SK-N-SH (cell line): ENCODE measurements around the gene TVP23C. TPM values are rescaled to one million over a fixed set of nuclear protein-coding genes. Genes with fewer than 3 reads are reported as not detected.

Source experiments
- CTCF ChIA-PET: fragments of 300-600, 350-600 bp; formaldehyde crosslinking; extraction: SDS; loops from one replicate; lab custom pipeline; 2021; lab: Yijun Ruan, JAX
- POLR2A ChIA-PET: fragments of 350-600 bp; sonication (Branson Sonifier 250); formaldehyde crosslinking; extraction: SDS; loops from one replicate; lab custom pipeline; 2020; ENCODE audit warnings: antibody characterized with exemption, inconsistent platforms; lab: Yijun Ruan, JAX
- DNase-seq: peaks from one replicate; pipeline ENCODE4 v3.0.0; 2012
- H2AFZ ChIP-seq: fragments of 200-600 bp; sonication (generic); 2 replicates; pipeline ENCODE4 v1.8.1; 2016; ENCODE audit warnings: antibody characterized with exemption, mild to moderate bottlenecking, low read depth
- H3F3A ChIP-seq: fragments of 200-600 bp; sonication (generic); replicated peaks from 2 replicates; pipeline ENCODE3; 2016; ENCODE audit warnings: antibody characterized with exemption, mild to moderate bottlenecking; ENCODE audit not compliant: insufficient read depth
- H3K27ac ChIP-seq, 2 experiments: fragments of 200-500 bp in 1 of 2; fragments of 200-600 bp in 1 of 2; sonication (Bioruptor generic) in 1 of 2; sonication (generic), shearing (Covaris generic) in 1 of 2; 2 replicates each; pipeline versions ENCODE4 v1.5.1 to v1.6.1; 2014 to 2016; ENCODE audit warnings: low read depth in 2 of 2, inconsistent platforms in 1 of 2, low read length in 1 of 2, mild to moderate bottlenecking in 1 of 2, mixed read lengths in 1 of 2
- H3K27me3 ChIP-seq: fragments of 200-600 bp; sonication (generic), shearing (Covaris generic); 2 replicates; pipeline ENCODE4 v1.6.1; 2016; ENCODE audit warnings: mixed run types; ENCODE audit not compliant: insufficient read depth
- H3K36me3 ChIP-seq, 2 experiments: fragments of 200-500 bp in 1 of 2; fragments of 200-600 bp in 1 of 2; sonication (Bioruptor generic) in 1 of 2; sonication (generic) in 1 of 2; replicated peaks in 1 of 2; 2 replicates each; pipeline versions ENCODE3 to v1.5.1; 2014 to 2016; ENCODE audit warnings: low read length in 1 of 2, mild to moderate bottlenecking in 1 of 2; ENCODE audit not compliant: insufficient read depth in 2 of 2, control insufficient read depth in 1 of 2
- H3K4me1 ChIP-seq, 2 experiments: fragments of 200-500 bp in 1 of 2; fragments of 200-600 bp in 1 of 2; sonication (Bioruptor generic) in 1 of 2; sonication (generic), shearing (Covaris generic) in 1 of 2; 2 replicates each; pipeline versions ENCODE4 v1.5.1 to v1.6.1; 2014 to 2016; ENCODE audit warnings: low read depth in 1 of 2, low read length in 1 of 2, mixed run types in 1 of 2; ENCODE audit not compliant: insufficient read depth in 2 of 2, control insufficient read depth in 1 of 2
- H3K4me2 ChIP-seq: fragments of 200-600 bp; sonication (generic), shearing (Covaris generic); 2 replicates; pipeline ENCODE4 v1.6.1; 2017; ENCODE audit warnings: mixed run types
- H3K4me3 ChIP-seq, 2 experiments: fragments of 200-500 bp in 1 of 2; fragments of 200-600 bp in 1 of 2; sonication (Bioruptor generic) in 1 of 2; sonication (generic), shearing (Covaris generic) in 1 of 2; 2 replicates each; pipeline versions ENCODE4 v1.5.1 to v1.8.1; 2014 to 2016; ENCODE audit warnings: low read depth in 2 of 2, inconsistent platforms in 1 of 2, low read length in 1 of 2, mild to moderate bottlenecking in 1 of 2, mixed read lengths in 1 of 2, moderate library complexity in 1 of 2
- H3K79me2 ChIP-seq: fragments of 200-600 bp; sonication (generic); 2 replicates; pipeline ENCODE4 v1.8.1; 2017; ENCODE audit warnings: mild to moderate bottlenecking; ENCODE audit not compliant: insufficient read depth
- H3K9ac ChIP-seq: fragments of 200-600 bp; sonication (generic); 2 replicates; pipeline ENCODE4 v1.6.1; 2017; ENCODE audit warnings: mixed run types
- H3K9me2 ChIP-seq: fragments of 200-600 bp; sonication (generic); 2 replicates; pipeline ENCODE4 v1.6.1; 2017; ENCODE audit warnings: mixed run types
- H3K9me3 ChIP-seq: fragments of 200-600 bp; sonication (generic); 2 replicates; pipeline ENCODE4 v1.6.1; 2017; ENCODE audit warnings: mixed run types, mild to moderate bottlenecking, moderate library complexity
- H4K20me1 ChIP-seq: fragments of 200-600 bp; sonication (generic); 2 replicates; pipeline ENCODE4 v1.6.1; 2017; ENCODE audit warnings: mild to moderate bottlenecking, mixed run types; ENCODE audit not compliant: insufficient read depth
- CHD2 ChIP-seq: fragments of 150-350 bp; IDR thresholded peaks from 2 replicates; pipeline ENCODE4 v1.6.1; 2018; ENCODE audit warnings: low read length; ENCODE audit not compliant: partially characterized antibody
- ELF1 ChIP-seq: IDR thresholded peaks from 2 replicates; pipeline ENCODE4 v1.4.0; 2012
- EP300 ChIP-seq, 2 experiments: IDR thresholded peaks; 2 replicates each; pipeline versions ENCODE4 v1.4.0 to v1.6.1; 2012; ENCODE audit warnings: borderline replicate concordance in 1 of 2, low read depth in 1 of 2, low read length in 1 of 2
- EZH2phosphoT487 ChIP-seq: fragments of 200-600 bp; sonication (generic); IDR thresholded peaks from 2 replicates; pipeline ENCODE4 v1.6.1; 2017; ENCODE audit warnings: low read depth, mixed run types, mild to moderate bottlenecking, antibody characterized with exemption, moderate library complexity, borderline replicate concordance
- FOSL2 ChIP-seq: IDR thresholded peaks from 2 replicates; pipeline ENCODE4 v1.4.0; 2012; ENCODE audit warnings: low read depth, mild to moderate bottlenecking, moderate library complexity, borderline replicate concordance
- FOXJ3 ChIP-seq: sonication (generic); formaldehyde crosslinking; IDR thresholded peaks from 2 replicates; pipeline ENCODE4 v1.5.1; 2020; ENCODE audit warnings: mild to moderate bottlenecking, missing genetic modification reagents
- GABPA ChIP-seq: IDR thresholded peaks from 2 replicates; pipeline ENCODE4 v1.4.0; 2012; ENCODE audit warnings: low read depth, mild to moderate bottlenecking
- GATA2 ChIP-seq: sonication (generic); formaldehyde crosslinking; IDR thresholded peaks from 2 replicates; pipeline ENCODE4 v1.5.0; 2020; ENCODE audit warnings: mild to moderate bottlenecking, missing genetic modification reagents
- JUND ChIP-seq: IDR thresholded peaks from 2 replicates; pipeline ENCODE4 v1.4.0; 2012
- MAX ChIP-seq: IDR thresholded peaks from 2 replicates; pipeline ENCODE4 v1.4.0; 2012; ENCODE audit warnings: low read depth
- MEF2A ChIP-seq: IDR thresholded peaks from 2 replicates; pipeline ENCODE4 v1.4.0; 2012; ENCODE audit warnings: low read depth, borderline replicate concordance
- MXI1 ChIP-seq: IDR thresholded peaks from 2 replicates; pipeline ENCODE4 v1.6.1; 2012; ENCODE audit warnings: mild to moderate bottlenecking, low read depth, low read length, improper control_type of control experiment
- NFIC ChIP-seq: IDR thresholded peaks from 2 replicates; pipeline ENCODE4 v1.4.0; 2012; ENCODE audit warnings: borderline replicate concordance
- NRF1 ChIP-seq: IDR thresholded peaks from 2 replicates; pipeline ENCODE4 v1.6.1; 2012; ENCODE audit warnings: low read depth, mild to moderate bottlenecking, low read length
- POLR2AphosphoS5 ChIP-seq: IDR thresholded peaks from 2 replicates; pipeline ENCODE4 v1.6.1; 2012; ENCODE audit warnings: low read depth, low read length
- RAD21 ChIP-seq: IDR thresholded peaks from 2 replicates; pipeline ENCODE4 v1.6.1; 2012; ENCODE audit warnings: mild to moderate bottlenecking, low read length
- RCOR1 ChIP-seq: fragments of 150-350 bp; IDR thresholded peaks from 2 replicates; pipeline ENCODE4 v1.6.1; 2017; ENCODE audit warnings: antibody characterized with exemption, low read length
- RFX5 ChIP-seq: IDR thresholded peaks from 2 replicates; pipeline ENCODE4 v1.6.1; 2012; ENCODE audit warnings: mild to moderate bottlenecking, improper control_type of control experiment, low read length
- RXRA ChIP-seq: IDR thresholded peaks from 2 replicates; pipeline ENCODE4 v1.4.0; 2012; ENCODE audit warnings: low read depth, mild to moderate bottlenecking, borderline replicate concordance
- SMC3 ChIP-seq: IDR thresholded peaks from 2 replicates; pipeline ENCODE4 v1.6.1; 2012; ENCODE audit warnings: low read depth, low read length, improper control_type of control experiment
- TAF1 ChIP-seq: IDR thresholded peaks from 2 replicates; pipeline ENCODE4 v1.6.1; 2012; ENCODE audit warnings: low read depth, mild to moderate bottlenecking, low read length, moderate library complexity, borderline replicate concordance
- TCF12 ChIP-seq: IDR thresholded peaks from 2 replicates; pipeline ENCODE4 v1.4.0; 2012
- TEAD4 ChIP-seq: IDR thresholded peaks from 2 replicates; pipeline ENCODE4 v1.4.0; 2012; ENCODE audit warnings: mild to moderate bottlenecking, borderline replicate concordance; ENCODE audit not compliant: insufficient read depth
- USF1 ChIP-seq: IDR thresholded peaks from 2 replicates; pipeline ENCODE4 v1.4.0; 2012; ENCODE audit warnings: low read depth, borderline replicate concordance
- USF2 ChIP-seq: fragments of 150-350 bp; IDR thresholded peaks from 2 replicates; pipeline ENCODE4 v1.6.1; 2017; ENCODE audit warnings: antibody characterized with exemption, low read length, low read depth, borderline replicate concordance
- WGBS: methylation state at CpG from one replicate; pipeline ENCODE4 v1.1.6; 2017; ENCODE audit warnings: low lambda C conversion rate; 5-methylcytosine and 5-hydroxymethylcytosine counted together
- polyA plus RNA-seq, 3 experiments: library from polyadenylated mRNA; depleted of rRNA; stranded (reverse); fragments of >200 nt; gene quantifications; 2 replicates each; pipeline ENCODE4 v1.2.3, GENCODE V29; 2012
- TF ChIP-seq, protein P1 (sequence below): IDR thresholded peaks from 2 replicates; pipeline ENCODE4; 2012
- TF ChIP-seq, protein P2 (sequence below): fragments of 200-600 bp; sonication (generic); IDR thresholded peaks from 2 replicates; pipeline ENCODE4 v1.6.1; 2017; ENCODE audit warnings: antibody characterized with exemption, mild to moderate bottlenecking, moderate library complexity
- TF ChIP-seq, protein P3 (sequence below): fragments of 150-350 bp; IDR thresholded peaks from 2 replicates; pipeline ENCODE4 v1.6.1; 2016; ENCODE audit warnings: mild to moderate bottlenecking, low read depth, low read length

The TVP23C gene
- polyA plus RNA-seq, 1 of the 3 experiments (the other 2 are of a cell fraction) = 4.7 TPM

- H3K4me3 ChIP-seq = no peak overlapping the region
- H3K9me2 ChIP-seq = no peaks in the 10 kb centered on the region
- H3K27ac ChIP-seq = peak overlapping the region in 1 of 2 experiments; percentile 34; a peak in 1 of 4 replicates
- DNase-seq = peak; percentile 54
- no peaks in the 10 kb centered on the region for H3K27me3 ChIP-seq
- WGBS = 57% methylated on average over 3 of the region's 7 CpGs
- H3K9ac ChIP-seq = no peak overlapping the region
- ChIA-PET CTCF (interaction anchor here (1.3 kb wide), 1 partner anchor 33 kb away, joined by 3 read pairs; no protein-coding TSS in a partner anchor), POLR2A (no interaction called here)
- no peaks in the 10 kb centered on the region for H3K36me3 ChIP-seq
- peaks cover 3% of the 10 kb centered on the region for H3F3A ChIP-seq
- no peaks in the 10 kb centered on the region for H3K9me3 ChIP-seq
- no peak overlapping the region for H2AFZ ChIP-seq
- H4K20me1 ChIP-seq = no peaks in the 10 kb centered on the region
- TF ChIP-seq TEAD4 (no peak), GATA2 (CRISPR knock-in tag) (no peak), TAF1 (no peak), EZH2phosphoT487 (no peak), SMC3 (no peak), JUND (no peak), NRF1 (no peak), MAX (no peak), RCOR1 (peak; percentile 57), CHD2 (peak; percentile 16), RXRA (no peak), FOXJ3 (CRISPR knock-in tag) (no peak), NFIC (peak; percentile 68), MEF2A (no peak), RFX5 (no peak), ELF1 (no peak), POLR2AphosphoS5 (no peak), GABPA (no peak), RAD21 (peak; percentile 15; the same call in 1 of the 2 replicates), USF1 (no peak), USF2 (no peak), MXI1 (no peak), EP300 (IDR thresholded peaks at IDR 0.05; ENCODE audit: borderline replicate concordance in 1 of 2, low read depth in 1 of 2, low read length in 1 of 2) (peak in 1 of 2 experiments; percentile 12; a peak in 1 of 4 replicates), TCF12 (peak; percentile 70), FOSL2 (no peak)
- TF ChIP-seq, protein P1, sequence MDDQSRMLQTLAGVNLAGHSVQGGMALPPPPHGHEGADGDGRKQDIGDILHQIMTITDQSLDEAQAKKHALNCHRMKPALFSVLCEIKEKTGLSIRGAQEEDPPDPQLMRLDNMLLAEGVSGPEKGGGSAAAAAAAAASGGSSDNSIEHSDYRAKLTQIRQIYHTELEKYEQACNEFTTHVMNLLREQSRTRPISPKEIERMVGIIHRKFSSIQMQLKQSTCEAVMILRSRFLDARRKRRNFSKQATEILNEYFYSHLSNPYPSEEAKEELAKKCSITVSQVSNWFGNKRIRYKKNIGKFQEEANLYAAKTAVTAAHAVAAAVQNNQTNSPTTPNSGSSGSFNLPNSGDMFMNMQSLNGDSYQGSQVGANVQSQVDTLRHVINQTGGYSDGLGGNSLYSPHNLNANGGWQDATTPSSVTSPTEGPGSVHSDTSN = no peak; the same call in 1 of the 2 replicates
- TF ChIP-seq, protein P2, sequence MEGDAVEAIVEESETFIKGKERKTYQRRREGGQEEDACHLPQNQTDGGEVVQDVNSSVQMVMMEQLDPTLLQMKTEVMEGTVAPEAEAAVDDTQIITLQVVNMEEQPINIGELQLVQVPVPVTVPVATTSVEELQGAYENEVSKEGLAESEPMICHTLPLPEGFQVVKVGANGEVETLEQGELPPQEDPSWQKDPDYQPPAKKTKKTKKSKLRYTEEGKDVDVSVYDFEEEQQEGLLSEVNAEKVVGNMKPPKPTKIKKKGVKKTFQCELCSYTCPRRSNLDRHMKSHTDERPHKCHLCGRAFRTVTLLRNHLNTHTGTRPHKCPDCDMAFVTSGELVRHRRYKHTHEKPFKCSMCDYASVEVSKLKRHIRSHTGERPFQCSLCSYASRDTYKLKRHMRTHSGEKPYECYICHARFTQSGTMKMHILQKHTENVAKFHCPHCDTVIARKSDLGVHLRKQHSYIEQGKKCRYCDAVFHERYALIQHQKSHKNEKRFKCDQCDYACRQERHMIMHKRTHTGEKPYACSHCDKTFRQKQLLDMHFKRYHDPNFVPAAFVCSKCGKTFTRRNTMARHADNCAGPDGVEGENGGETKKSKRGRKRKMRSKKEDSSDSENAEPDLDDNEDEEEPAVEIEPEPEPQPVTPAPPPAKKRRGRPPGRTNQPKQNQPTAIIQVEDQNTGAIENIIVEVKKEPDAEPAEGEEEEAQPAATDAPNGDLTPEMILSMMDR = no peak
- TF ChIP-seq, protein P3, sequence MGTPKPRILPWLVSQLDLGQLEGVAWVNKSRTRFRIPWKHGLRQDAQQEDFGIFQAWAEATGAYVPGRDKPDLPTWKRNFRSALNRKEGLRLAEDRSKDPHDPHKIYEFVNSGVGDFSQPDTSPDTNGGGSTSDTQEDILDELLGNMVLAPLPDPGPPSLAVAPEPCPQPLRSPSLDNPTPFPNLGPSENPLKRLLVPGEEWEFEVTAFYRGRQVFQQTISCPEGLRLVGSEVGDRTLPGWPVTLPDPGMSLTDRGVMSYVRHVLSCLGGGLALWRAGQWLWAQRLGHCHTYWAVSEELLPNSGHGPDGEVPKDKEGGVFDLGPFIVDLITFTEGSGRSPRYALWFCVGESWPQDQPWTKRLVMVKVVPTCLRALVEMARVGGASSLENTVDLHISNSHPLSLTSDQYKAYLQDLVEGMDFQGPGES = no peak
- TF ChIP-seq, all 33 proteins: peak for 6
- H3K79me2 ChIP-seq = no peaks in the 10 kb centered on the region
- H3K4me1 ChIP-seq = peaks cover 11 to 26% of the 10 kb centered on the region in 2 experiments; a peak in 1 of 4 replicates
- H3K4me2 ChIP-seq = 0 out of 2 replicates have a peak overlapping the region, but pooled peaks have one; percentile 45
These were observed 94.0 kb downstream of the TVP23C start for GRCh38 chr17:15469260-15469659.
